HG03460 (cell line): ENCODE data around the gene ADAM12.

ENCODE experiments used
- ATAC-seq: cut with Tn5 transposase; IDR thresholded peaks from one replicate; pipeline ENCODE4 v1.9.1; 2021; ENCODE audit not compliant: unreplicated experiment

ADAM12 gene

DNA sequence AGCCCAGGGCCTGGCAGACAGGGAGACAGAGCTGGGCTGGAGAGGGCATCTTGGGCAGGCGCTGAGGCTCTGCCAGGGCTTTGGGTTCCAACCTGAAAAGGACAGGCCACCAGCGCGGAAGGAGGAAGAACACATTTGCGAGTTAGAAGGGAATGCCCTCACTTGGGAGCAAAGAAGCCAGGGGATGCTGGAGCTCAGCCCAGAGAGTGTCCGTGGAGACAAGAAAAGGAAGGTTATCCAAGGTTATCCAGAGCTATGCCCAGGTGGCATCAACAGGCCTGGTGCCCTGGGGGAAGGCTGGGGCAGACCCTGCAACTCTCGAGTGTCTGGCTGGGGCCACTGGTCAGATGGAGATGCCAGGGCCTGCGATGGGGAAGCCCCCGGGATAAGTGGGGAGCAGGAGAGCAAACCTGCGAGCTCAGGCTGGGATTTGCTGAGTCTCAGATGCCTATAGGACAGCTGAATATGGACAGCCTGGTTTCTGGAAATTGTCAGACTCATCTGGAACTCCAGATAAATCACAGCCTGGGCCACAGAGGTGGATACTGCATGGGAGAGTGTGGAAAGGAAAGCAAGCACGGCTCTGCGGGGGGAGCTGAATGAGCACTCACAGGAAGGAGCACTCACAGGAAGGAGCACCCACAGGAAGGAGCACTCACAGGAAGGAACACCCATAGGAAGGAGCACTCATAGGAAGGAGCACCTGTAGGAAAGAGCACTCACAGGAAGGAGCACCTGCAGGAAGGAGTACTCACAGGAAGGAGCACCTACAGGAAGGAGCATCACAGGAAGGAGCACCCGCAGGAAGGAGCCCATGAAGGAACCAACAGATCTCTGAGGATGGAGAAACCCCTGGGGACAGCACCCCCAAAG, 152.1 kb downstream of the ADAM12 start:
- no peak for ATAC-seq

DNA sequence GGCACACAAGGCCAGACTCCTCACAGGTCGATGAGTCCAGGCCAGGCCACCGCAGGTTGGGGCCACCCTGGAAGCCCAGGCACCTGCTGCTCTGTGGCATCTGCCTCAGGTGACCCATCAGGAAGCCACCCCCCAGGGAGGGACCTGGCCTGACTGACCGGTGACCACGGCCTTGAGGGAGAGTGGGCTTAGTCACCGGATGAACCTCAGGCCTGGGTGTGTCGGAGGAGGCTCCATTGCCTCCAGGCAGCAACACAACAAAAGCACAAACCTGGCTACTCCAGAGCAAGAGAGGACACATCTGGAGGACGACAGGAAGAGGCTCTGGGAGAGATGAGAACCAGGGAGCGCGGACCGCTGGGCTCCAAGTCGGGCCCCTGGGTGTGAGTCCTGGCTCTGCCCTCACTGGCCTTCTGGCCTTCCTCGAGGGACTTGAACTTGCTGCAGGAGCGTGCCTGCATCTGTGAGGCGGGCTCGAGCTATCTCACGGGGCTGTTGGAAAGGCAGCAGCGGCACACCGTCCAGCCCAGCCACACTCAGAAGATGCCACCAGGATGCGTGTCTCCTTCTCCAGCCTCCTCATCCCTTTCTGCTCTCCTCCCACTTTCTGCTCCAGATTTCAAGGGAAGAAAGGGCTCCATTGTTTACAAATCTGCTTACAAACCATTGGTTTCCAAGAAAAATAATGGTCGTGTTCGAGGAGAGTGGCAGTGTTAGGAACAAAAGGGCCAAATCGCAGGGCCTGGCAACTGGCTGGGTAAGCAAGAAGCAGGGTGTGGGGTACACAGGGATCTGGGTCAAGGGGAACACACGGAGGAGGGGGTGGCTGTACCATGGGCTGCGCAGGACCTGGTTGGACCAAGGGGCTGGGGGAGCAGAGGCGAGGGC, 152.9 kb downstream of the ADAM12 start:
- no peak for ATAC-seq

DNA sequence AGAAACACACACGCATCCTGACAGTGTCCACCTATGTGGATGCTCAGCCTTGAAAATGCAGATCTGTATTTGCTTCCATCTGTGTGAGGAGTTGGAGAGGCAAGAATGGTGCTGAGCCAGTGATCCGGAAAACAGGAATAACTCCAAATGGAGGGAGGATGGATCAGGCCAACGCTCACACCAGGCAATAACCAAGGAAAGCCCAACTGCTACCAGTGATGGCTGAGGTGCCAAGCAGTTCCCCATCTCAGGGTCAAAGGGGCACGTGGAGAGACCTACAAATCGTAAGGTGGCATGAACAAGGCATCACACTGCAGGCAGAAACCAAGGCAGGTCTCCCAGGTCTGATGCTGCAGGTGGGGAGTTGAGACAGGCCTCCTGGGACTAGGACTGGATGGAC, 153.6 kb downstream of the ADAM12 start:
- ATAC-seq, result no peak

DNA sequence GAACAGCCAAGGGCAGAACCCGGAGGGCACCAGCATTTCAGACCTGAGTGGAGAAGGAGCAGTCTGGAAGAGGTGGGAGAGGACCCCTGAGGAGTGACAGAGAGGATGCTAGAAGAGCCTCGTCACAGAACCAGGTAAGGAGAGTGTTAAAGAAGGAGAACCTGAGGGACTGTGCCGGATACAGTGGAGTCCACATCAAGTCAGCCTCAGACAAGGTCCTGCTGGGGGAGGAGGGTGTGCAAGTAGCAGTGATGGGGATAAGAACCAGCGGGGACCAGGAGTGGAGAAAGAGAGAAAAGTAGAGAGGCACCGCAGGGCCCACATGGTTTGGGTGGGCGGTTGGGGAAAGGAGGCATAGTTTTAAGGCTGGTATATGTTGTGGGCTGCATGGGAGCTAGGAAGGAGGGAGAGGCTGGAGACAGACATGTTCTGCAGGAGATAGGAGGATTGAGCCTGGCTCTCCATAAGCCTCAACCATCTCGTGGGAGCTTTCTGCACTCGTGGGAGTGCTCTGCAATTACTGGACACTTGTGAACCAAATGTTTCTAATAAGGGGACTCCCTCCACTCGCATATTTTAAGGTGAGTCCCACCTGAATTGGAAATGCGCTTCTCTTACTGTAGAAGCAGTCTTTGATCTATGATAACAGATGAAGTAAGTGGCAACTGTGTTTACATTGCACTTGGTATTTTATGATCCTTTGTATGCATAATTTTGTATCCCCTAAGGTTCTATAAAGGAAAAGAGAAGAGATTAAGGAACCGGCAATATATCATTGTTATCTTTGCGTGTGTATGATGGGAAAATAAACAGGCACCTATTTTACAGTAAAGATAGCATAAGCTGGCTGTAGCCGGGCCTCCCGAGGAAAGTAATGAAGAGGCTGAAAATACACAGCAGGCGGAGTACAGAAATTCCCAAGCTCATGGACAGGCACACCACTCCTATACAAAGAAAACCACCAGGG, 154.8 kb downstream of the ADAM12 start:
- ATAC-seq, result no peak

DNA sequence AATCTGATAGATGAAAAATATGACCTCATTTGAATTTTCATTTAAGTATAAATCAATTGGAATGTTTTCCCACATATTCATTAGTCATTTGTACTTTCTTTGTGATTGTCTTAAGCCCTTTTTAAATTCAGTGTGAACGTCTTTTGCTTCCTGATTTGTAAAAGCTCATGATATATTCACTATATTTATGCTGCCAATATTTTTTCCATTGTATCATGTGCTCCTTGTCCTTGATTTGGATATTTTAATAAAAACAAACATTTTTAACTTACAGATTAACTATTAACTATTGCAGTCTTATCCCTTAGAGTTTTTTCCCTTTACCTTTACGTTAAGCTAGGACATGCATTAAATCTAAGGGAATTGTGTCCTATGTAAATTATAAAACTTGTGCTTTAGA, 157.7 kb downstream of the ADAM12 start:
- no peak for ATAC-seq

DNA sequence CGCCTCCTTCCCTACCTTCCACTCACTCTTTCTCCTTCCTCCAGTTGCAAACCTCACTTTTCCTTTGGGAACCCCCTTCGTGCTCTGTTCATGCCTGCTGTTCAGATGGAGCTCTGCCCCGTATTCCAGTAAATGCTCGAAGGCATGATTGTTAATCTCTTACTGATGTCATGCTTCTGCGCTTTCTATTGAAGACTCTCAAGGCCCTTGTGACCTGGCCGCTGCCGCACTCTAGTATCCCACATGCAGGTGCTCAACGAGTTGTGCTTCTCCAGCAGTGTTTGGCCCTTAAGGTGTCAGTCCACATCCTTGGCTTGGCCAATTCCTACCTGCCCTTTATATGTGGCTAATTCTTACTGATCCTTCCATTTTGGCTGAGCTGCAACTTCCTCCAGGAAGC, 158.6 kb downstream of the ADAM12 start:
- ATAC-seq, result no peak

DNA sequence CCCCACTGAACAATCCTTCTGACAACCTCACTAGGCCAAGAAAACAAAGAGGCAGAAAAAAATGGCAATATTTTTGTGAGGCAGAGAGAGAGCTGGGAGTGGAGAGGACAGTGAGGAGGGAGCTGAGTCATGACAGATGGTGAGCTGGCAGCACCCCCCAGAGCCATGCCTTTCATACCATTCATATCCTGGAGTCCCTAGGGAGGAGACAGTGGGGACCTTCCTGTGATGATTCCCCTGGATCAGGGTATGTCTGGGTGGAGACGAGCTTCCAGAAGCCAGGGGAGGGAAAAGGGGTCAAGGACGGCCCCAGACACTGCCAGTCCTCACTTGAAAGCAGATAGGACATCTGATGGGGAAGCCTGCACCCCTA, 160.5 kb downstream of the ADAM12 start:
- ATAC-seq, result no peak

DNA sequence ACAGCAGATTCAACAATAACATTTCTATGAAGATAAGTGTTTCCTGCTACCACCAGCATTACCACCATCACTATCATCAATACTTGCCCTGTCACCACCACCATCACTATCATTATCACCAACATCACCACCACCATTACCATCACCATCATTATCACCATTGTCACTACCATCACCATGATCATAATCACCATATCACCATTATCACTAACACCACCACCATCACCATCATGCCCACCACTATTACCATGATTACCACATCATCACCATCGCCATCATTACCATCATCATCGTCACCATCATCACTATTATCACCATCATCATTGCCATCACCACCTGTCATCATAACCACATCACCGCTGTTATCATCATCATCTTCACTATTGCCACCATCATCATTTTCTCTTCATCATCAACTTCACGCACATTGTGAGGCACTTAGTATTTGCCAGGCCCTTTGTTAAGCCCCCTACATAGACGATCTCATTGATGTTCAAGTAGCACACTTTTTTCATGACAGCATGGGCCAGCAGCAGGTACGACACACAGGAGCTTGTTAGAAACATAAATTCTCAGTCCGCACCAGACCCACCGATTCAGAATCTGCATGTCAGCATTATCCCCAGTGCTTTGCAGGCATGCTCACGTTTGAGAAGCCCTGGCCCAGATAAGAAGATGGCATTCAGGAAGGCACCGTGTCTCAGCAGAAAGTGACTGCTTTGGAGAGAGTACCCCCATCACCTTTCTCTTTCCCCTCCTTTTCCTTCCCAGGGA, 161.1 kb downstream of the ADAM12 start:
- no peak for ATAC-seq

DNA sequence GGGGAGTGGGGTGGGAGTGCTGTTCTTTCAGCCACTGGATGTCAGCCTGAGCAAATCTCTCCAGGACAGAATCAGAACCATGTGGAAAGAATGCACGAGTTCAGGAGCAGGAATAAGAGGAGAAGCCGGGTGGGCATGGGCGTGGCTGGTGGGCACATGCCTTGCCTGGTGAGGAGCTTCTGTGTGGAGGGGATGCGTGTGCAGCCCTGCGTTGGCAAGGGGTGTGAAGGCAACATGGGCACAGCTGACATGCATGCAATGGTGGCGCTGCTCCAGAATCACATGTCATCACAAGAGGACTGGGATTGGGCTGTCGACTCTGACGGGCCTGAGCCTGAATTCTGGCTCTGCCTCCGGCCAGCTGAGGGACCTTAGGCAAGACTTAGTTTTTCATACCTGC, 162.1 kb downstream of the ADAM12 start:
- ATAC-seq, result no peak

DNA sequence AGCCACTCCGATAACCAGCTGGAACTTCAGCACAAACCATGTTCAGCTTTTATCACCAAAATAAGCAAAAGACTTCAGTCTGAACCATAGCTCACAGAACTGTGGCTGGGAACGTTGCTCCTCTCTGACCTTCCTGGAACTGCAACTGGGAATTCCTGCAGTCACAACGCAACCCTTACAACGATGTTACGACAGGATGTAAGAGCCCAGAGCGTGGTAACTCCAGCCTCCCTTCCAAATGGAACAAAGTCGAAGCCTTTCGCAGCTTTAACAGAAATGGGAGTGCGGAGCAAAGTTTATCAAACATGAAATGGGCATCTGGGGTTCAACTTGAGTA, 162.6 kb downstream of the ADAM12 start:
- no peak for ATAC-seq

DNA sequence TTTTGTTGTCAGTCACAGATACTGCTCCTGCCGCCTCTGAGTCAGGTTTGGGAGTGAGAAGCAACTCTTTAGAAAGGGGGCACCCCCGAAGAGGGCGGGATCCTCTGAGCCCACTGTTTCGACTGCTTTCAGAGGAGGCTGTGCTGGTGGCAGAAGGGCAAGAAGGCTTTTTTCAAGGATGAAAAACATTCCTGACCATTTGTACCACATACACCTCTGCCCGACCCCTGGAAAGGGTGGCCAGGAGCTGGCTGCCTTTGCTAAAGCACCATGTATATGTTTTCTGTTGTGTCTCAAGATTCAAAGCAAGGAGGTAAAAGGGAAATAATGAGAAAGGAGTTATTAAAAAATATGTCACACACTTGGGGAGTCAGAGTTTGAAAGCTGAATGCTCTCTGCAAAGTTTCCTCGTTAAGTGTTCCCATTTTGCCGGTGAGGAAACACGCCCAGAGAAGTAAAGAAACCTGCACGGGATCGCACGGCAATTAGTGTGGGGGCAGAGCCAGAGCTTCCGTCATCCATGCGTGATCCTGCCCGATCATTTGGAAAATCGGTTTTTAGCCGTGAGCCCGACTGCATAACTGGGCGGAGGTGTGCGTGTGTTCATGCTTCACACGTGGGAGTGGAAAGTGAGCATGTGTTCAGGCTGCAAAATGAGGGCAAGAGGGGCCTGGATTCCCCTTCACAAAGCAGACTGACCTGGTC, 163.2 kb downstream of the ADAM12 start:
- ATAC-seq, result no peak

DNA sequence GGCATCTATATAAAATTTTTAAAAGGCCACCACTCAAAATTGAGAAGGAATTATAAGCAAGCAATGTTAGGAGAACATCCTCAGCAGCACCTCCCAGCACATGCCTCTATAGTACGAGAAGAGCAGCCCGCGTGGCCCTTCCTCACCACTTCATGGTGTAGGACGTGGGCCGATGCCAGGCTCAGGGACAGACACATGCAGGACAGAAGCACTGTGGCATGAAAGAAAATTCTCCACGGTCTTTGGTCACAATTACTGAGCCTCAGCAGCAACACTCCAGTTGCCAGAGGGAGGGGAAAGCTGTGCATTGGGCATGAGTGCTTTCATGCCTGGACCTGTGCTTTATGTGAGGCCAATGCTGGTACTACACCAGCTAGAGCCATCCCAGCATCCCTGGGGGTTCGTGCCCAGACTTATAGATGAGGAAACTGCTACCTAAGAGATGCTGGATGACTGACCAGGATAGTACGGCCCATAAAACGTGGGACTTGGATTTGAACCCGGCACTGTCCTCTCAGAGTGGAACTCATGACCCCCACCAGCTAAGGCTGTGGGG, 164.7 kb downstream of the ADAM12 start:
- ATAC-seq, result no peak

DNA sequence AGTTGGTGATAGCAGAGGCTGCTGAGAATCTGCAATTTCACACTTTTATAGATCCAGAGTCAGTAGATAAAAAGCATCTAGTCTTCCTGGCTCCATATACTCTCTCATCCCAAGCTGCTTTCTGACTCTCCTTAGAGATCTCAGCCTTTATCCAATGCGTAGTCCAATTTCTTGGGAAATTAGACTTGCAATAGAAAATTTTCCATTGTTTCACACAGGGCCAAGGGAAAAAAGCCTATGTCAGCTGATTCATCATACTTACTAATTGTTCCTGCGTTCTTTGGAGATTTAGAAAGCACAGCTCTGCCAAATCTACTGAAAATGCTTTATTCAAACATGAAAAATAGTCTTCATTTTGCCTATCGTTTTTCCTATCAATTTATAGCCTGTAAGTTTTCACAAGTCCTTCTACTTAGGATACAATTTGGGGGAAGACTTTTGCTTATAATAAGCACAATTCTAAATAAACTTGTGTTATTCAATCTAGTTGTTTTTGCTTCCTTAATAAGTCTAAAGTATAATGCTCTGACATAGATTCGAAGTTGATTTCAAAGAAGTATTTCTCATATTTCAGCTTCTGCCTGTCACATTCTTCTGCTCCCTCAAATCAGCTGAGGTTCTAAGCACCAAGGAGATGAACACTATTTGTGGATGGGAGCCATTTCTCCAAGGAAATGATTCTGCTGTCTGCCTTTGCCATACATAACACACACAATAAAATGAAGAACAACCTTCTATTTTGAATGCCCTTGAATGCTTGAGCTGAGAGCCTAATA, 165.4 kb downstream of the ADAM12 start:
- no peak for ATAC-seq

DNA sequence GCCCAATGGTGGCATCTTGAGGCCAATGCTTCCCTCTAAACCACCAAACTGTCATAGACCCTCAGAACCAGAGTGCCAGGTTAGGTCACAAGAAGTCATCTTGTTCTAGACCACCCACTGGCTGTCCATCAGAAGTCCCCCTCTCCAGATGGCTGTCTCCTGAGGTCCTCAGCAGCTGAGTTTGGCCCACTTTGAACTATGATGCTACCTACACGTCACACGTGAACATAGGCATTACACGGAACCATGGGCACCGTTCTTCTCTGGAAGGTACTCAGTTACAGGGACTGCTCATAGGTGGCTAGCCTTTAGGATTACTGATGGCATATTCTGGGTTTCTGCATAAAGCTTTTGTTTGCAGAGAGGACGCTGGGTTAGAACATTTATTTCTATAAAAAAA, 166.4 kb downstream of the ADAM12 start:
- no peak for ATAC-seq

DNA sequence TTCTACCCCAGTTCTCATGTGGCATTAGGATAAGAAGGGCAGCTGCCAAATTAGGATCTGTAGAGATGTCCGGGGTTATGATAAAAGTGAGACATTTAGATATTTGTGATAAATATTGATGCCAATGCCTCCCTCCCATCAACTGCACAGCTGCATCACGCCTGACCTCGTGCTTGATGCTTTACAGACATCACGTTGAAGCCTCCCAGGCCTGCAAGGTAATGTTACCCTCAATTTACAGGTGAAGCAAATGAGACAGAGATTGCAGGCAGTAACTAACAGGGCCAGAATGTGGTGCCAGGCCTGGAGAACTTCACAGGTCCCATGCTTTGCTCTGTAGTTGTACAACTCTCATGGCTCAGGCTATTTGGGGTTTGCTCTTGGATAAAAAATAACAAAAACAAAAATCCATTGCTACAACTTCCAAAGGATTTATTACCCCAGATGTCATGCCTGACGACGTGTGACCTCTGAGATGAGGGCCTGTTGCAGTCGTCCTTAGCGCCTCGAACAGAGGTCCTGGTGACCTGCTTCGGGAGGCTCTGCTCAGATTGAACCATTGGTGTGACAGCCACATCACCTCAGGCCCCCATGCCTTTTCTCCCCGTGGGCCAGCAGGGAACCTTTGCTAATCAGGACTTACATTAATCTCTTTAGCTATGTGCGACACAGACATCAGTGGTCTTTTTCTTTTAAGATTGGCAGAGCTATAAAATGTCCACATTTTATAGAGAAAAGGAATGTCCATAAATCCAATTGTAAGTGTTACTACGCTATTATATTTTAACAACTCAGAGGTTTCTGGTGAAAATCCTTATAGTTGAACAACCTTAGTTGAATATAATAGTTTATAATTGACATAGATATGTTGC, 169.3 kb downstream of the ADAM12 start:
- ATAC-seq, result no peak

DNA sequence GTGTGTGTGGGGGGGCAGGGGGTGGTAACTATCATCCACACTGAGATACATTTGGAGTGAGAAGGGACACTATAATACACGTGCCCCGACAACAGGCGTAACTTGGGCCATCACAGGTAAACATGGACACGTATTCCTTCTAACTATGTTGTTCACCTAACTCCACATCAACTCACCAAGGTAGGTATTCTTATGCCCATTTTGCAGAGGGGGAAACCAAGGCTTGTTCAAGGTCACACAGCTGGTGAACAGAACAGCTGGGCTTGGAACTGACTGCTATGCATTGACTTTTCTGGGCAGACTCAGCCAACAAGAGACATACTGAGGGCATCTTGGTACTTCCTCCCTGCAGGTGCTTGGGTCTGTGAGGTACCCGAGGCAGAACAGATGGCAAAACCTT, 170.1 kb downstream of the ADAM12 start:
- ATAC-seq, result no peak

DNA sequence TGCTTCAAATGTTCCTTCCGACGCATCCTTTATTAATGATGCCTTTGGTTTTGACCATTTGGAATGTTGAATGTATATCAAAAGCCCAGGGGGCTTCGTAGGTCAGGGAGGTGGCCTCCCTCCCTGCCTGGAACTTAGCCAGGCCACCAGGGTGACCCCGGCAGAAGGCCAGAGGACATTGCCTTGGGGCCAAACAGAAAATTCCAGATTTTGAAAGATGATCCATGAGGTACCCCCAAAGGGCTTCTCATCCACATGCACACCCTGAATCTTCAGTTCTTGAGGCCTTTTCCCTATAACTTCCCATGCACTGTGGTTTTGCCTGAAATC, 171.7 kb downstream of the ADAM12 start:
- no peak for ATAC-seq
